Kidney tubule cell (primary cell): ENCODE data around the gene KLHL11.

Experiments used
- DNase-seq: peaks from one replicate; pipeline ENCODE4 v3.0.0-alpha.2; 2018; ENCODE audit warnings: low spot score

Gene KLHL11

DNA sequence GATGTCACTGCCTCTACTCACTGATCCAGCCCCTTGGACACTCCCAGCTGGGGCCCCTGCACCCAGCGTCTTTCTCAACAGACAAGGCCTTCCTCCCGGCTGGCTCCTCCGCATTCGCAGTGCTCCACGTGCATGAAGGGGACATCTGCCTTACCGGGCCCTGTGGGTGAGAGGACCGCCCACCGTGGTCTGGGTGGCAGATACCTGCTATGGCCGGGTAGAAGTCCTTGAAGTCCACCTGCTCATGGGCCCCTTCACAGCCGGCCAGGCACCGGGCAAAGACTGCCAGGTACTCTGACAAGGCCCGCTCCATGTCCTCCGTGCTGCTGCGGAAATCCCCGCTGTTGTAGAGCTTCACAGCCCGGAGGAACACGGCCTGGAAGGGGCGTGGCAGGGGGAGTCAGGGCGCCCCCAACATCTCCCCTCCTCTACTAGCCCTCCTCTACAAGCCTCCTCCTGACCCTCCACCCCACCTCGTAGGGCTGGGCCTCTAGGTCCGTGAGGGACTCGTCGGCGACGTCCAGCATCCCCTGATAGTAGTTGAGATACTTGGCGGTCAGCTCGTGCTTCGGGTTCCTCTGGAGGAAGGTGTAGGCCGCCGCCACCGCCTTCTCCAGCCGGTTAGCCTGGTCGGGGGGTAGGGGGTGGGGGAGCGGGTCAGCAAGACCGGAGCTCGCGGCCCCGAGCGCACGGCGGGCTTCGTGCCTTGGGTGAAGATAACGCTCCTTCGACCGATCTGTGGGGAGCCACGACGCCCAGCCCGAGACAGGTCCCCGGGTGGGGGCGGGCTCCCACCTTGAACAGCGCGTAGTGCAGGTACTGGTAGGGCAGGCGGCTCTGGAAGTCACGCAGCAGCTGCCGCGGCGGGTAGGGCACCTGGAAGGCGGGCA, 54.3 kb downstream of the KLHL11 start:
- DNase-seq: no peak

DNA sequence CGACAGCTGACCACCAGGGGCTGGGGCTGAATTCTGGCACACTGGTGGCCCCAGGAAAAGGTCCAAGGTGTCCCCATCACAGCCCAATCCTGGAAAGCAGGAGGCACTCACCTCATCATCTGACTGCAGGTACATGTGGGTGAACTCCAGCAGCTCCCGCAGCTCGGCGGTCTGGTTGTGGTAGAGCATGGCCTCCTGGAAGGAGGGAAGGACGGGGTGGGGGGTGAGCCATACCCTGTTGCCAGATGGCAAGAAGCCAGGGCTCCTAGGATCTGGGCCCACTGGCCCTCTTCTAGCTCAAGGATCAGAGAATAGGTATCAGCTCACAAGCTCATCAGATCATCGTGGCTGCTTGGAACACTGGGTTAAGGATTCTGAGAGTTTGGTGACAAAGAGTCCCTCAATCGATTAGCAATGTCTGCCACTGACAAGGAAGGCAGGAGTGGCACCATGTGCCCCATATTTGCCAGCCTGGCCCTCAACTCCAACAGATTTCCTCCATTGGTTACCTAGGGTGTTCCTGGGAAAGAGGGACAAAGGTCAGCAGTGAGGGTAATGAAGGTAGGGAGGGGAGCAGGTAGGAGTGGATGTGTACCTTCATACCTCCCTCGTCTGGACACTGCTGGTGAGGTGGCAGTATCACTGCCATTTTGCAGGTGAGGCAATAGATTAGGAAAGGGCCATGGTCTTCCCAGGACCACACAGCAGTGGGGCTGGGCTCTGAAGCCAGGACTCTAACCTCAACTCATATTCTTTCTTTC, 58.4 kb downstream of the KLHL11 start:
- DNase-seq: no peak
